Endometrial microvascular endothelial cells (primary cell): ENCODE data around the gene COPS9. TPM values are rescaled to one million over a fixed set of nuclear protein-coding genes. Genes with fewer than 3 reads are reported as not detected.

ENCODE experiments used
- in situ Hi-C: cut with HindIII; loops from 2 replicates; pipeline ENCODE4 v1.10.0; 2017; ENCODE audit warnings: low sequenced_read_pairs, low pct_unique_long_range_greater_than_20kb; ENCODE audit errors: inconsistent ontology term
- total RNA-seq: library from RNA; depleted of rRNA; stranded (reverse); fragments of >200 nt; gene quantifications from one replicate; pipeline ENCODE4 v1.2.3, GENCODE V29; 2015; ENCODE audit errors: inconsistent ontology term

Gene COPS9
- total RNA-seq, 1 donor from 2014 or later, result 140 TPM

DNA sequence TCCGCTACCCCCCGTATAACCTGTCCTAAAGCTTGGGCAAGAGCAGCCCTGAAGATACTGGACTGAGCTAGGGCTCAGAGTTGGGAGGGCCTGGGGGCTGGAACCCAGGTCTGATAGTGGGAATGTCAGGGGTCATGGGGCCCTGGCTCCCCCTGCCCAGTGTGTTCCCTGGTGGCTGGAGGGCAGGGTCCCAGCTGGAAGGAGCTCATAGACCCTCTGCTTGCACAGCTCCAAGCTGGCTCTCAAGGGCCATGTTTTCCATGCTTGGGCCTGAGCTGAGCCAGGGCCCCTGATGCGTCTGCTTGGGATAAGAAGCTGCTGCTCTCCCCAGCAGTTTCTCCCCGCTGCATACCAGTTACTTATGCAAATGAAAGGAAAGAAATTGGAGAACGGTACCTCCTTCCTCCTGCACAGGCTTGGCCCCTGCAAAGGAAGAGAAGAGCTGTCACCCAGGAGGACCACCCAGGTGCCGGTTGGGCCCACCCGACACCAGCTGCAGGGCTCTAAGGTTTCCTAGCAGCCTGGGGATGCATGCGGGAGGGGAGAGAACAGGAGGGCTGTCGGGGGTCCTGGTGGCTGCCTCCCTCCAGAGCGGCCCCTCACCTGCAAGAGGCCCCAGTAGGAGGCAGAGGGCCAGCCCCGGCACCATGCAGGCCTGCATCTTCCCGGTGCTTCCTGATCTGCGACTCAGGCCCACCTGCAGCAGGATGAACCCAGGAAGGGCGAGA is 3.7 kb upstream of the COPS9 start:
- in situ Hi-C loops, result no loop called here

- in situ Hi-C loops, result no loop called here
Observed at GRCh38 chr2:240139011-240139441, 2.9 kb upstream of the COPS9 start.

- in situ Hi-C loops, result no loop called here
Observed at GRCh38 chr2:240138254-240138984, 2.3 kb upstream of the COPS9 start.

DNA sequence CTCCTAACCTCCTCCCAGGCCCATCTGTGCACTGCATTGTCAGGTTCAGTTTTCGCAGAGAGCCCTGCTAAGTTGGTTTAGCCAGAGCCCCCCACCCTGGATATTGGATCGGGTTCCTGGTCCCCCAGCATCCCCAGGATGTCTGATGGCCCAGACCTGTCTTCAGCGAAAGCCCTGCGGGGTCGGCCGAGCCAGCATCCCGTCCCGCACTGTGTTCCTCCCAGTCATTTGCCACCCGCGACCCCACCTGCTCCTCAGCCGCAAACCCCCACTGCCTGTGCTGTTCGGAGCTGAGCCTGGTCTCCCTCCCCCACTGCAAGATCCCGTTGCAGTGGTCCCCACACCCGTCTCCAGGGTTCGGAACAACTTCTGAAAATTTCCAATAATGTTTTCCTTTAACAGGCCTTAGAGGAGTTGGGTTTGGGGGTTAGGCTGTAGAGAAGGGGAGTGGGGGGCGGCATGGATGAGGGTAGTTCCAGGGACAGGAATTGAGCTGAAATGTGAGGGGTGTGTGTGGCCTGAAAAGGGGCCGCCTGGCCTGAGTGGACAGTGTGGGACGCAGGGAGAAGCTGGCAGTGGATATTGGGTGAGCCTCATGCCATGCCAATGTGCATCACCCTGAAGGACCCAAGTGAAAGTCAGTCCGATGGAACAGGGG is 1.6 kb upstream of the COPS9 start:
- in situ Hi-C loops, result no loop called here

DNA sequence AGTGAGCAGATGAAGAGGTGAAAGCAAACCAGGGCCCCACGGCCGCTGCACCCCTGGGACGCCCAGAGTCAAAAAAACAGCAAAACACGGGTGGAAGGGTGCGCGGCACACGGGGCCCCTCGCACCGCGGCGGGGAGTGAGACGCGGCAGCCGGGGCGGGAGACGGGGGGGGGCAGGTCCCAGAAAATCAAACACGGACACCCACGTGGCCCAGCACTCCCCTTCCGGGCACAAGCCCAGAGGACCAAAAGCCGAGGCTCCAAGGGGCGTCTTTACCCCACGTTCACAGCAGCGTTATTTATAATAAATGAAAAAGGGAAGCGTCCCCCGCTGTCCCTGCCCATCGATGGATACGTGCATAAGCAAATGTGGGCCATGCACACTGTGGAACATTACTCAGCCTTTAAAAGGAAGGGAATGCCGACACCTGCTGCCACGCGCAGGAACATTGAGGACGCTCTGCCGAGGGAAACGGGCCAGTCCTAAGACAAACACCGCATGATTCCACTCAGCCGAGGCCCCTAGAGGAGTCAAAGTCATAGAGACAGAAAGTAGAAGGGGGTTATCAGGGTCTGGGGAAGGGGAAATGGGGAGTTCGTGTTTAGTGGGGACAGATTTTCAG is 677 bp upstream of the COPS9 start:
- in situ Hi-C loops, result no loop called here

GRCh38 chr2:240135706-240136012 is 446 bp downstream of the COPS9 start:
- in situ Hi-C loops, result no loop called here

- in situ Hi-C loops, result no loop called here
Observed at GRCh38 chr2:240134956-240135520, 1.1 kb downstream of the COPS9 start.

- in situ Hi-C loops, result no loop called here
Observed at GRCh38 chr2:240134466-240134865, 1.6 kb downstream of the COPS9 start.

- in situ Hi-C loops, result no loop called here
Observed at GRCh38 chr2:240133401-240133800, 2.7 kb downstream of the COPS9 start.

DNA sequence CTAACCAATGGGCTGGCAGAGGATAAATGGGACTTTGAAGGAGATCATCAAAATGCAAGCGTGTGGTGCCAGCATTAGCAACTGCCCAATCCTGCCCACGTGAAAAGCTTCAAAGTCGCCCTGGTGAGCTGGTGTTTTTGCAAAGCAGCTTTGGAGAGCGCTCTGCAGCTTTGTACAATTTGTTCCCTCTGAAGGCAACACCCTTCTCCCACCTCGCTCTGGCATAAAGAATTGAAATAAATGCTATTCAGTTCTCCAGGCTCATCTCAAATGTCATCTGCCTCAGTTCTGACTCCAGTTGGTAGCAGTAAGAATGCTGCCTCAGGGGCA is 3.5 kb downstream of the COPS9 start:
- in situ Hi-C loops, result no loop called here

GRCh38 chr2:240131941-240132650 is 4.0 kb downstream of the COPS9 start:
- in situ Hi-C loops, result no loop called here

DNA sequence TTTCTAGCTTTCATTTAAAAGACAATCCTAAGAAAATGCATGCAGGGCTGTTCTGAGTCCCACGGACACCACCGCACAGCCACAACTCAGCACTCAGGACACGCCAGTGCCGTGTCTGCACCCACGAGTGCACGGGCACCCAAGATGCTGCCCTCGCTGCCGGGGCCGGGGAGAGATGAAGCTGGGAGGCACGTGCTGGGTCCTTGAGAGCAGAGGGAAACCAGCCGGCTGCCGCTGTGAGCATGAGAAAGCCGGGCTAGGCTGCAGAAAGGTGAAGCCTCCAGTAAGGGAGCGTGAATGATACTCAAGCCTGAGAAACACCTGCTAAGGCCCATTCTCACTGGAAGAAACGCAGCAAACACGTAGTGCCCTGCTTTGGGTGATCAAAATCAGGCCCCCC is 4.8 kb downstream of the COPS9 start:
- in situ Hi-C loops, result no loop called here

DNA sequence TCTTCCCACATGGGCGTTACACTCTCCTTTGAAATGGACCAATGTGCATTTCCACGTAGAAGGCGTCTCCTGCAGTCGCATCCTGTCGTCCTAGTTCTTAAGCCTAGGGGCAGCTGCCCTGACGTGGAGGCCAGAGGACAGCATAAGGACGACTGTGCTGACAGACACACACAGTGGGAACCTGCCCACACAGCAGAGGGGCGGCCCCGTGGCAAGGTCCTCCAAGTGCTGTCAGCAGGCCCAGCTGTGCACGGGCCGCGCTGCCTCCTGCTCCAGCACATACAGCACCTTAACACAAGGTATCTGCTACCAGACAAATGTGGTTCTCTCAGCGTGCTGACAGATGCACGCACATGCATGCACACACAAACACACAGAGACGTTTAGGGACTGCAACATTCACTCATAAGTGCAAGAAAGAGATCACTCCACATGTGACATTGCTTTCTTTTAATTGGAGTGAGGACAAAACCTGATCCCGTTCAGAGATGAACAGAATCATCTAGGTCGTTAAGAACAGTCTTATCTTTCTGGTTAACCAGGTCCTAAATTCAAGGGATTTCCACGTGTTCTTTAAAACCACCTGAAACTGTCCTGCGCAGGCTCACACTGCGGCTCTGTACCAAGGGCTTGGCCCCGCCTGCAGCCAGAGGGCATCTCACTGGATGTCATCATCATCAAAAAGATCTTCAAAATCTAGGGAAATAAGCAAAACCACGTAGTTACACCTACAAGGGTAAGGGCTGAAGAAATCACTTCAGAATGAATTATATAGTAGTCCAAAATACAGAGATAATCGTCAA is 5.5 kb downstream of the COPS9 start:
- in situ Hi-C loops, result no loop called here

DNA sequence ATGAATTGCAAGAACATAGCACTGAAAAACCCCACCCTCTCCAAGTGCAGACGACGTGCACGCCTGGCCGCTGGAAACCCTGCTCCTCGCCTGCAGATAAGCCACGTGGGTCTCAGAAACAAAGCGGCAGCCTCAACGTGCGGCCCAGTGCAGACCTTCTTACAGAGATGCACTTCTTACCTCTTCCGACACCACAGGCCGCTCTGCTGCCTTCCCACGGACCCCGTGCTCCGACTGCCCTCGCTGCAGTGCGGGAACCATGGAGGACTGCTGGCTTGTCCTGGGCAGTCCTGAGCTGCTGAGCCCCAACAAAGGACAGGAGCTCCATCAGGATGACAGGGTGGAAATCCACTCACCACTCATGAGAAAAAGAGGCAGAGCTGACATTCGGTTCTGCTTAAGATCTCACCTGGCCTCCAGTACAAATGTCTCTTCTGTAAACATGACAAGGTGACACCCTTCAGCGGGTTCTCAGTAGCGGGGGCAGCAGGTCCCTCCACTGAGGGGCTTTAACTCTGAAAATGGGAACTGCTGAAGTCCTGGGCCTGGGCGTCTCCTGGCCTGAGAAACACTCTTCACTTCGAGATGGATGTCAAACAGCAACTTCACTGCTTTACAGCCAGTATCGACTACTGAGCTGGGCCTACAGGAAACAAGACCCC is 6.2 kb downstream of the COPS9 start:
- in situ Hi-C loops, result no loop called here

- in situ Hi-C loops, result no loop called here
Observed at GRCh38 chr2:240129311-240129710, 6.8 kb downstream of the COPS9 start.

DNA sequence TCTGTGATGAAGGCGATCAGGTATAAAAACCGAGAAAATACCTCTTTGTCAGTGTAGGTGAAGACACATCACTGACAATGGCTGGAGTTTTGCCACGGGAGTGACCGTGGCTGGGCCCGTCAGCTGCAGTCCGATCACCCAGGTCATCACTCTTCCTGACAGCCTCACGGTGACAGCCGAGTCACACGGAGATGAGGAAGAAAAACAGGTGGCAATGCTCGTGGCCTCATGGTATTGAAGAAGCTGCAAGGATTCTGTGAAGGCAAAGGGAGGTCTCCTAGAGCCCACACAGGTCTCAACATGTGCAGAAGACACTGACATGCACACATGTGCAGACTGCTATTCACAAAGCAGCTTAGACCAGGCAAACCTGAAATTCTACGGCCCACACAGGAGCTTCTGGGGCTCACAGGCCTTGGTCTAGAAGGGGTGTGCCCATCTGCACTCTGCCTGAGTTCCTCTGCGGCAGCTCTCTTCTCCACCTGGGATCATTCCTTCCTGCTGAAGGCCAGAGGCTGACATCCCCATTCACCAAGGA is 7.4 kb downstream of the COPS9 start:
- in situ Hi-C loops, result no loop called here

GRCh38 chr2:240127911-240128607 is 8.0 kb downstream of the COPS9 start:
- in situ Hi-C loops, result no loop called here
